GM12891 (cell line): Measurements from ENCODE around the gene NPTXR. TPM values are rescaled to one million over a fixed set of nuclear protein-coding genes. Genes with fewer than 3 reads are reported as not detected.

Source experiments
- DNase-seq: peaks from one replicate; pipeline ENCODE4 v3.0.0; 2011; ENCODE audit warnings: low spot score; ENCODE audit not compliant: insufficient read length
- FAIRE-seq: peaks from 2 replicates; lab custom pipeline; 2011; peaks lifted over from hg19 to GRCh38; lab: Jason Lieb, UNC
- PAX5 ChIP-seq: IDR thresholded peaks from 2 replicates; pipeline ENCODE4 v1.6.1; 2011; ENCODE audit warnings: low read length, moderate library complexity, mild to moderate bottlenecking; ENCODE audit not compliant: insufficient read depth, severe bottlenecking
- POLR2A ChIP-seq: IDR thresholded peaks from 2 replicates; pipeline ENCODE4 v1.6.1; 2011; ENCODE audit warnings: low read depth, low read length, control low read depth
- POLR2AphosphoS5 ChIP-seq: IDR thresholded peaks from 2 replicates; pipeline ENCODE4 v1.6.1; 2011; ENCODE audit warnings: low read depth, low read length, control low read depth
- POU2F2 ChIP-seq: IDR thresholded peaks from 2 replicates; pipeline ENCODE4 v1.6.1; 2011; ENCODE audit warnings: low read depth, mild to moderate bottlenecking, control low read depth, low read length, moderate library complexity
- SPI1 ChIP-seq: IDR thresholded peaks from 2 replicates; pipeline ENCODE4 v1.6.1; 2011; ENCODE audit warnings: low read depth, low read length, control low read depth
- TAF1 ChIP-seq: IDR thresholded peaks from 2 replicates; pipeline ENCODE4 v1.6.1; 2011; ENCODE audit warnings: low read depth, low read length, control low read depth
- polyA plus RNA-seq: library from polyadenylated mRNA; unstranded; fragments of >200 nt; gene quantifications from one replicate; pipeline ENCODE4 v1.2.1, GENCODE V29; 2012; ENCODE audit warnings: low read depth, missing spikeins, inconsistent platforms; ENCODE audit not compliant: missing spikeins

NPTXR gene
- polyA plus RNA-seq: 0.08 TPM

DNA sequence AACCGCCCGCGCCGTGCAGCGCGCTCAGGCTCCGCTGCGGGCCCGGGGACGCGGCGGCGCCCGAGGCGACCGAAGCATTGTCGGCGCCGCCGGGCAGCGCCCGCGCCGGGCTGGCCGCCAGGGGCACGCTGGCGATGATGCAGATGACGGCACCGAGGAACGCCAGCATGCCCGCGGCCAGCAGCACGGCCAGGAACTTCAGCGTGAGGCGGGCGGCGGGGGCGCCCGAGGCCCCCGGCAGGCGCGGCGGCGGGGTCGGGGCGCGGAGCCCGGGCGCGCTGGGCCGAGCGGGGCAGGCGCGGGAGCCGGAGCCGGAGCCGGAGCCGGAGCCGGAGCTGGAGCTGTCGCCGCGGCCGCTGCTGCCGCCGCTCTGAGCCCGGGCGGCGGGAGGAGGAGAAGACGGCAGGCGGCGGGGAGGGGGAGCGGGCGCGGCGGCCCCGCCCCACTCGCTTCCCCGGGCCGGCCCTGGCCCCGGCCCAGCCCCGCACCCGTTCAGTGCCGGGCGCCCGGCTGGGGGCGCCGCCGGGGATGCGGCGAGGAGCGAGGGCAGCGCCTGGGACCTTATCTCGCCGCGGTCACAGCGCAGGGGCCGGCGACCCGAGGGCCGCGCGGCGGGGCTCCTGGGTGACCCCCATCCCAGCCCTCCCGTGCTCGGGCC is at the start of gene NPTXR:
NPTXR (minus strand) TSS at position 372 of the 658 bp plus-strand sequence.
- no peak for FAIRE-seq
- TF ChIP-seq SPI1 (no peak), POLR2AphosphoS5 (no peak), POU2F2 (no peak), TAF1 (no peak), POLR2A (no peak), PAX5 (no peak)
- peak; percentile 51 for DNase-seq

DNA sequence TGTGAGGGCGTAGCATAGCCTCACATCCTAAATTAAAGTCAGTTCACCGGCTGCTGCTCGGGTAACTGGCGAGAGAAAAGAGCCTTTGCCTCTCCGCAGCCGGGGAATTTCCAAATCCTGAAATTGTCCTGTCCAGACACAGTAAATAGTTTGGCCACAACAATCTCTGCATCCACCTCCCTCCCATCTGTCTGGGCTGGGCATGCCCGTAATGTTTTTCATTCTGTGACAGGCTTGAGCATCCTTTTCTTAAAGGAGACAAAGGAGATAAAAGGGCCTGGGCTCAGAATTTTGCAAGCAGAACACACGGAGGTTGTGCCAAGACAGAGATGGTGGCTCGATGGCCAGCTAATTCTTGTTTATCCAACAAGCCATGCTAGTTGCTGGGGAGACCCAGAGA is 47.4 kb upstream of the NPTXR start:
- DNase-seq (no peak), FAIRE-seq (no peak)
- TF ChIP-seq POLR2AphosphoS5: no peak
- no peak for TF ChIP-seq POLR2A
- no peak for TF ChIP-seq POU2F2
- TF ChIP-seq SPI1: no peak
- TF ChIP-seq TAF1: no peak
- TF ChIP-seq PAX5: no peak

DNA sequence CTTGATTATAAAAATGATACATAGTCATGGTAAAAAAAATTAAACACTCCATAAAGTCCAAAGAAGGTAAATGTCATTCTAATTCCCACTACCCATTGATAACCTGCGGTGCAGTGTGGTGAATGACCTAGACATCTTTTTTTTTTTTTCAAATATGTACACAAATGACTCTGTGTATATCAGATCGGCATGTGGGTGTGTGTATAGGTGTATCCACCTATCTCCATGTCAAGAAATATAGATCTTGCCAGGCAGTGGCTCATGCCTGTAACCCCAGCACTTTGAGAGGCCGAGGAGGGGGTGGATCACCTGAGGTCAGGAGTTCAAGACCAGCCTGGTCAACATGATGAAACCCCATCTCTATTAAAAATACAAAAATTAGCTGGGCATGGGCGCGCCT is 46.5 kb upstream of the NPTXR start:
- no peak for FAIRE-seq
- TF ChIP-seq POU2F2 (no peak), SPI1 (no peak), TAF1 (no peak), POLR2AphosphoS5 (no peak), POLR2A (no peak), PAX5 (no peak)
- DNase-seq: no peak

DNA sequence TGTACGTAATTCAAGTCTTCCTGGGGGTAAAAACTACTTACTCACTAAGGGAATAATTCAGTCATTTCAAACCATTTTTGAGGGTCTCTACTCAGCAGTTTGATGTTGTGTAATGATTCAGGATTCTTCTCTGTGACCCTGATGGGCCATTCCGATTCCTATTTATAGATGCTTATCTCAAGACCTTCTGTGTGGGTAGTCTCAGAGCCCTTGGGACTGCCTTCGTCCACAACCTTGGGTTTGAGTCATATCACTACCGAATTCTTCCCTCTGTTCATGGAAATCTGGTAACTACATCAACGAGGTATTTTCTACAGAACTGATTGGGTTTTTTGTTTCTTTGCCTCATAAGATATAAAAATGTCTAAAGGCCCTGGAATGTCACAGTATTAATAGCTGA is 42.5 kb upstream of the NPTXR start:
- TF ChIP-seq POLR2AphosphoS5 (no peak), TAF1 (no peak)
- DNase-seq (no peak), FAIRE-seq (no peak)

DNA sequence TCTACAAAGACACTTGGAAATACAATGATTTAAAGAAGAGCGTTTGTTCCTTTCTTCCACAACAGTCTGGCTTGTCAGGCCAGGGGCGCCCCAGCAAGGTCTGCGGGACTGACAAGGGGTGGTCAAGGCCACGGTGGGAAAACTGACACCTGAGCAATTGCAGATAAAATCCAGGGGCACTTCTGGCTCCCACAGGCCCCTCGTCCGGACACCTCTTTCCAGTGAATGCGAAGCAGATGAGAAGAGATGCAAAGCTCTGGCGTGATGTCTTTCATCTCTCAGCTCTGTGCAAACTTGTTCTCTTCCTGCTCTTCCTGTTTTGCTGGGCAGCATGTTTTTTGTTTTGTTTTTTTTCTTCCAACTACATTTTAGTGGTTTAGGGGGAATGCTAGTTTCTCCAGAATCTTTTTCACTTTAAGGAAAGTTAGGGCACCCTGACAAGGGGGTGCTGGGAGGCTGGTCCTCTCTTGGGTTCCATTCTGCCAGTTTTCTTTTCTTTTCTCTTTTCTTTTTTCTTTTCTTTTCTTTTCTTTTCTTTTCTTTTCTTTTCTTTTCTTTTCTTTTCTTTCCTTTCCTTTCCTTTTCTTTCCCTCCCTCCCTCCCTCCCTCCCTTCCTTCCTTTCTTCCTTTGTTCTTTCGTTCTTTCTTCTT is 39.3 kb upstream of the NPTXR start:
- no peak for TF ChIP-seq POLR2AphosphoS5
- no peak for TF ChIP-seq POU2F2
- TF ChIP-seq POLR2A: no peak
- no peak for TF ChIP-seq PAX5
- no peak for TF ChIP-seq SPI1
- TF ChIP-seq TAF1: no peak
- DNase-seq: no peak
- FAIRE-seq: no peak

DNA sequence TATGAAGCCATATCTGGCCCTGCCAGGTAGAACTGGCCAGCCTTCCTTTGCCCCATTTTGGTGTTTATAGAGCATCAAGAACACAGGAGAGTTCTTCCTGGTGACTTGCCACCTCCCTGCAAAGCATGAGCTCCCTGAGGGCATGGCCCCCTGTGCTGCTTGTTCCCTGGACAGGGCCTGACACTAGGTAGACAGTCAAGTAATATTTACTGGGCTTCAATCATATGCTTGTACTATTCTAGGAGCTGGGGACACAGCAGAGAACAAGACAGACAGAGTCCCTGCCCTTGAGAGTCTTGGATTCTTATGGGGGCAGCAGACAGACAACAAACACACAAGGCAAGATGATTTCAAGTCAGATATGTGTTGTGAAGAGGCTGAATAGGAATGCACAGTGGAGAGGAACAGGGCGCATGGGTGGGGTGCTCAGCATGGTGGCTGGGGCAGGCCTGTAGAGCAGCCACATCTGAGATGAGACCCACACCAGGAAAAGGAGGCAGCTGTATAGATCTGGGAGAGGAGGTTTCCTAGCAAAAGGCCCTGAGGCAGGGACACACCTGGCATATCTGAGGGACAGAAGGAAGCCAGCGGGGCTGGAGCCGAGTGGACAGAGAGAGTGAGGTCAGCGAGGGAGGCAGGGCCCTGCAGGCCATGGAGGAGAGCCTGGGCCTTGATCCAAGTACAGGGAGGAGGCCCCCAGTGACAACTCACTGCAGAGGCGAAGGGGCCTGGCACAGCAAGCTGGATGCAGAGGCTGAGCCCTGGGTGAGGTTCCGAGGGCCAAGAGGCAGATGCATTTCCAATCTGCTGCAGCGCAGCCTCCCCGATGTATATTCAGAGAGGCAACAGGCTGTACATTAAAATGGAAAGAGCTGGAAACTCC is 38.4 kb upstream of the NPTXR start:
- DNase-seq (no peak), FAIRE-seq (no peak)
- TF ChIP-seq PAX5 (no peak), POU2F2 (no peak), TAF1 (no peak), POLR2A (no peak), SPI1 (no peak)

DNA sequence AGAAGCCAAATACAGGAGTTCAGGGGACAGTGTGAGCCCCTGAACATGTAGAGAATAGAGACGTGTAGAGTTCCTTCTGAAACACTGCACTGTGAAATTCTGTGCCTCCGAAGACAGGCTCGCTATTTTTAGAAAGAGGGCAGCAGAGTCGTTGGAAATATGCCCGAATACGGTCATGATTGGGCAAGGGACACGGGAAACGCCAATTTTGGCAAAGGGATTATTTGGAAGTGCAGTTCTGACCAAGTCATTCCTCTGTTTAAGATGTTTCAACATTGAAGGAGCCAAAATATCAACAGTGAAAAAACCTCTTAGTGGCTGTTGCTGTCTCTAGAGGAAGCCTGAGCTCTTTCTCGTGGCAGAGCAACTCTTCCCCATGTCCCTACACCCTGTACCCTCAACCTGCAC is 37.6 kb upstream of the NPTXR start:
- FAIRE-seq: no peak
- no peak for DNase-seq
- TF ChIP-seq POU2F2: no peak
- TF ChIP-seq SPI1: no peak
- TF ChIP-seq TAF1: no peak
- no peak for TF ChIP-seq POLR2A
- TF ChIP-seq POLR2AphosphoS5: no peak
- no peak for TF ChIP-seq PAX5

DNA sequence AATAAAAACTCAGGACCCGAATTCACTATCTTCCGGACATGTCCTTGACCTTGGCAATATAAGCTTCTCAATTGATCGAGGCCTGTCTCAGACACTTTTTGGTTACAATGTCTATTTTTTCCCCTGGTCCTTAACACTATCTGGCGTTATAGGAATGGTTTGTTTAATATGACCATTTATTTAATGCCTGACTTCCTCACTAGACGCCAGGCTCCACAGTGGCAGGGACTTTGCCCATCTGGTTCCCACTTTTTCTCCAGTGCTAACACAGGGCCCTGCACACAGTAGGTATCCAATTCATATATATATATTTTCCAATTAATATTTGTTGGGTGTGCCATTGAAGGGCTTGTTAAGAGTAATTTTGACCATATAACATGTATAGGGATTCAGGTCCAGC is 36.1 kb upstream of the NPTXR start:
- TF ChIP-seq PAX5 (no peak), SPI1 (no peak), POLR2A (no peak), TAF1 (no peak), POLR2AphosphoS5 (no peak), POU2F2 (no peak)
- FAIRE-seq: no peak
- no peak for DNase-seq

DNA sequence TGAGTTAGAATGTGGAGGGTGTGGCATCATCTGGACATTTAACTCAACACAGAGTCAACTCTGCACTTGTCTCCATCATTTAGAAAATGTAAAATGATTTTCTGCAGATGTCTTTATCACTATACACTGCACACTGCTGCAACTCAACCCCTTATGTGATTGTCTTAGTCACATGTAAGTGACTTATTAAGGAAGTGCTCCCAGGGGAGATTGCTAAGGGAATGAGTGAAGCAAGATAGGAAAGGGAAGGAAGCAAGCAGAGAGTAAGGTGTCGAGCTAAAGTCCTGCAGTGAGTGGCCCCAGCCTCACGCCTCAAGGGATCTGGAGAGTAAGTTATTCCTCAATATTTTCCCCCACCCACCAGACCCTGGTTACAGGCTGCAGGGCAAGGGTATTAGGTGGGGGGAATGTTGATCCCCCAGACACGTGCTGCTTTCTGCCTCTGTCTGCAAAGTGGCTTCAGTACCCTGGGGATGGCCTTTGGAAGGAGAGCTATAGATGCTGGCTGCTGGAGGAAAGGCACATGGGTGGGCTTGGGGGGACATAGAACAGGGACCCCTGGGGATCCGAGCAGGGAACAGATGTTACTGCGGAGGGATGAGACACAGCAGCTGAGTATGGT is 35.4 kb upstream of the NPTXR start:
- no peak for FAIRE-seq
- DNase-seq: no peak
- TF ChIP-seq SPI1 (no peak), POLR2A (no peak), POU2F2 (no peak), PAX5 (no peak), TAF1 (no peak), POLR2AphosphoS5 (no peak)
